K562 (cell line): ENCODE data around the gene ERN1. TPM values are rescaled to one million over a fixed set of nuclear protein-coding genes. Genes with fewer than 3 reads are reported as not detected.

ENCODE experiments used
- BCL6 ChIP-seq: fragments of 250-450 bp; sonication (Bioruptor Pico); IDR thresholded peaks from 2 replicates; pipeline ENCODE4 v1.4.0; 2020
- BMI1 ChIP-seq: fragments of 150-350 bp; IDR thresholded peaks from 2 replicates; pipeline ENCODE4 v1.6.1; 2014; ENCODE audit warnings: low read length
- CBX1 ChIP-seq: sonication (generic); IDR thresholded peaks from 2 replicates; pipeline ENCODE4 v1.6.1; 2016; ENCODE audit warnings: antibody characterized with exemption, low read depth, mild to moderate bottlenecking
- DEAF1 ChIP-seq: fragments of 450-650 bp; formaldehyde crosslinking; IDR thresholded peaks from 2 replicates; pipeline ENCODE4 v1.4.0; 2020; ENCODE audit warnings: mild to moderate bottlenecking, moderate library complexity
- FOS ChIP-seq: IDR thresholded peaks from 3 replicates; pipeline ENCODE4 v1.6.1; 2011; ENCODE audit not compliant: insufficient read length; ENCODE audit errors: extremely low read depth
- KAT2B ChIP-seq: IDR thresholded peaks from one replicate; pipeline ENCODE4 v1.6.1; 2012; ENCODE audit warnings: low read depth, mild to moderate bottlenecking, control low read depth, inconsistent platforms, low read length, moderate library complexity
- MIER1 ChIP-seq: fragments of 450-650 bp; IDR thresholded peaks from 2 replicates; pipeline ENCODE4 v1.6.1; 2016; ENCODE audit warnings: antibody characterized with exemption, mild to moderate bottlenecking, low read depth
- RAD21 ChIP-seq, 2 experiments: fragments of 250-450 bp in 1 of 2; fragments of 450-650 bp in 1 of 2; sonication (Bioruptor Pico) in 1 of 2; formaldehyde crosslinking in 1 of 2; IDR thresholded peaks in 1 of 2; conservative IDR thresholded peaks in 1 of 2; 2 replicates each; pipeline versions ENCODE4 v1.4.0 to v1.8.0; 2020 to 2022; ENCODE audit warnings: mild to moderate bottlenecking in 2 of 2, moderate library complexity in 1 of 2
- RB1 ChIP-seq: fragments of 450-650 bp; IDR thresholded peaks from 2 replicates; pipeline ENCODE4 v1.6.1; 2017; ENCODE audit warnings: low read depth, mild to moderate bottlenecking
- RBBP5 ChIP-seq: fragments of 200-600 bp; sonication (generic); IDR thresholded peaks from 2 replicates; pipeline ENCODE4 v1.6.1; 2012; ENCODE audit warnings: borderline replicate concordance, mild to moderate bottlenecking, low read length, control low read depth, inconsistent platforms; ENCODE audit not compliant: insufficient read depth, poor library complexity, severe bottlenecking
- SMC3 ChIP-seq: conservative IDR thresholded peaks from 2 replicates; pipeline ENCODE4 v1.6.1; 2011; ENCODE audit warnings: low read depth, low read length, improper control_type of control experiment; ENCODE audit not compliant: insufficient read depth
- TAF7 ChIP-seq: fragments of 450-650 bp; IDR thresholded peaks from 2 replicates; pipeline ENCODE4 v1.6.1; 2016; ENCODE audit warnings: missing genetic modification characterization, missing compliant biosample characterization
- TBP ChIP-seq: optimal IDR thresholded peaks from 2 replicates; pipeline ENCODE3; 2011; ENCODE audit warnings: low read depth, low read length, improper control_type of control experiment
- TFAP4 ChIP-seq: sonication (generic); formaldehyde crosslinking; IDR thresholded peaks from 2 replicates; pipeline ENCODE4 v1.8.0; 2022; ENCODE audit warnings: missing genetic modification reagents, mild to moderate bottlenecking, moderate library complexity, borderline replicate concordance
- ZKSCAN3 ChIP-seq: fragments of 250-450 bp; sonication (Bioruptor Pico); IDR thresholded peaks from 2 replicates; pipeline ENCODE4 v1.4.0; 2020
- ZNF12 ChIP-seq: sonication (generic); formaldehyde crosslinking; IDR thresholded peaks from 2 replicates; pipeline ENCODE4 v1.4.0; 2020; ENCODE audit warnings: mild to moderate bottlenecking, missing genetic modification reagents
- ZNF165 ChIP-seq: fragments of 250-450 bp; sonication (Bioruptor Pico); IDR thresholded peaks from 2 replicates; pipeline ENCODE4 v1.4.0; 2020; ENCODE audit warnings: borderline replicate concordance
- ZNF184 ChIP-seq: sonication (generic); formaldehyde crosslinking; IDR thresholded peaks from 2 replicates; pipeline ENCODE4 v1.5.0; 2020; ENCODE audit warnings: missing genetic modification reagents
- ZNF354B ChIP-seq: fragments of 250-450 bp; sonication (Bioruptor Pico); IDR thresholded peaks from 2 replicates; pipeline ENCODE4 v1.4.0; 2020
- ZNF41 ChIP-seq: fragments of 250-450 bp; sonication (Bioruptor Pico); conservative IDR thresholded peaks from 2 replicates; pipeline ENCODE4 v1.4.0; 2020; ENCODE audit warnings: mild to moderate bottlenecking
- ZNF507 ChIP-seq: conservative IDR thresholded peaks from 2 replicates; pipeline ENCODE4 v1.6.1; 2017; ENCODE audit warnings: missing genetic modification characterization, missing compliant biosample characterization
- ZNF707 ChIP-seq: fragments of 250-450 bp; sonication (Bioruptor Pico); conservative IDR thresholded peaks from 2 replicates; pipeline ENCODE4 v1.8.0; 2022; ENCODE audit warnings: inconsistent platforms, mild to moderate bottlenecking, moderate library complexity
- ZSCAN32 ChIP-seq: fragments of 450-650 bp; formaldehyde crosslinking; IDR thresholded peaks from 2 replicates; pipeline ENCODE4 v1.4.0; 2020; ENCODE audit warnings: mild to moderate bottlenecking, moderate library complexity
- polyA plus RNA-seq, 8 experiments: library from polyadenylated mRNA; depleted of rRNA in 4 of 8; stranded (reverse) in 5 of 8; unstranded in 3 of 8; fragments of >200 nt; fragmentation: Nextera tagmentation in 2 of 8; fragmentation: Illumina TruSeq in 1 of 8; extraction: Ambion mirVana in 2 of 8; extraction: Trizol in 1 of 8; gene quantifications; 2 replicates each; pipeline versions ENCODE4 v1.2.1 to v1.2.3, GENCODE V29; 2011 to 2014; ENCODE audit warnings: inconsistent platforms in 1 of 8, missing spikeins in 1 of 8
- total RNA-seq, 7 experiments: library from RNA; depleted of rRNA in 6 of 7; stranded (reverse); fragments of >200 nt in 6 of 7; fragmentation: Illumina TruSeq in 2 of 7; extraction: Trizol in 2 of 7; gene quantifications; 2 replicates each; pipeline versions ENCODE4 v1.2.1 to v1.2.3, GENCODE V29; 2011 to 2021; ENCODE audit warnings: low replicate concordance in 1 of 7
- TF ChIP-seq, protein P1 (sequence below): fragments of 250-450 bp; sonication (Bioruptor Pico); IDR thresholded peaks from 2 replicates; pipeline ENCODE4 v1.5.0; 2021
- TF ChIP-seq, protein P2 (sequence below): fragments of 450-650 bp; IDR thresholded peaks from 2 replicates; pipeline ENCODE4 v1.6.1; 2016

Gene ERN1
- total and polyA plus RNA-seq, 9 of the 15 experiments (the other 6 are each of a cell fraction or from before 2014, with no cell fraction given), result 2.1 to 22.5 (median 7.3) TPM

DNA sequence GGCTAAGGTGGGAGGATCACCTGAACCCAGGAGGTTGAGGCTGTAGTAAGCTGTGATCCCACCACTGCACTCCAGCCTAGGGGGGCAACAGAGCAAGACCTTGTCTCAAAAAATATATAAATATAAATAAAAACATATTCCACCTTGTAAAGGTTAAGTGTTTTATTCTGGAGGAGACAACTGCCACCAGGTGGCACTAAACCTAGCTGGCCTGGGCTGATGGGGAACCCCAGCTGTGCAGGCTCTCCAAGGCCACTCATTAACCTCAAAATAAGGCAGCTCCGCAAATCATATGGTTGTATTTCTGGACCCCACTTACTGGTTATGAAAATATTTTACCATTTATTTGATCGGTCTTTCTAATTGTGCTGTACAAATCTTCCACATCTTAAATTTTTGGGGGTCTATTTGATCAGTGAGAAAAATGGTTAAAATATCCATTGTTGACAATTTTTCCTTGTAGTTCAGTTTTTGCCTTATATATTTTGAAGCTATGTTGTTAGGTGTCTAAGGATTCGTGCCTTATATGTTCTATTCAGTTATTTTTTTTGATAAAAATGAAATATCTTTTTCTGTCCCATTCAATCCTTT is 101.0 kb downstream of the ERN1 start (continued):
- TF ChIP-seq SMC3 (peak; percentile 85), ZNF507 (tag) (no peak), TAF7 (tag) (no peak), RB1 (no peak), RAD21 (CRISPR knock-in tag; conservative IDR thresholded peaks at IDR 0.05 in 1 of 2, IDR thresholded peaks at IDR 0.05 in 1 of 2) (peak; percentile 71 to 76), ZNF707 (no peak), DEAF1 (CRISPR knock-in tag) (peak; percentile 44; the same call in 1 of the 2 replicates), ZSCAN32 (CRISPR knock-in tag) (no peak), TFAP4 (CRISPR knock-in tag) (peak; percentile 75), ZNF354B (no peak), ZNF41 (CRISPR knock-in tag) (no peak), ZNF12 (CRISPR knock-in tag) (no peak), KAT2B (no peak), RBBP5 (no peak), BMI1 (no peak), ZNF184 (CRISPR knock-in tag) (no peak), TBP (no peak), ZNF165 (CRISPR knock-in tag) (no peak), BCL6 (CRISPR knock-in tag) (no peak), MIER1 (no peak), ZKSCAN3 (CRISPR knock-in tag) (no peak), FOS (no peak), CBX1 (no peak)
- TF ChIP-seq, protein P1, sequence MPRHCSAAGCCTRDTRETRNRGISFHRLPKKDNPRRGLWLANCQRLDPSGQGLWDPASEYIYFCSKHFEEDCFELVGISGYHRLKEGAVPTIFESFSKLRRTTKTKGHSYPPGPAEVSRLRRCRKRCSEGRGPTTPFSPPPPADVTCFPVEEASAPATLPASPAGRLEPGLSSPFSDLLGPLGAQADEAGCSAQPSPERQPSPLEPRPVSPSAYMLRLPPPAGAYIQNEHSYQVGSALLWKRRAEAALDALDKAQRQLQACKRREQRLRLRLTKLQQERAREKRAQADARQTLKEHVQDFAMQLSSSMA (CRISPR knock-in tag), result no peak
- TF ChIP-seq, protein P2, sequence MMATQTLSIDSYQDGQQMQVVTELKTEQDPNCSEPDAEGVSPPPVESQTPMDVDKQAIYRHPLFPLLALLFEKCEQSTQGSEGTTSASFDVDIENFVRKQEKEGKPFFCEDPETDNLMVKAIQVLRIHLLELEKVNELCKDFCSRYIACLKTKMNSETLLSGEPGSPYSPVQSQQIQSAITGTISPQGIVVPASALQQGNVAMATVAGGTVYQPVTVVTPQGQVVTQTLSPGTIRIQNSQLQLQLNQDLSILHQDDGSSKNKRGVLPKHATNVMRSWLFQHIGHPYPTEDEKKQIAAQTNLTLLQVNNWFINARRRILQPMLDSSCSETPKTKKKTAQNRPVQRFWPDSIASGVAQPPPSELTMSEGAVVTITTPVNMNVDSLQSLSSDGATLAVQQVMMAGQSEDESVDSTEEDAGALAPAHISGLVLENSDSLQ, result no peak
